ENCODE results near the gene TMEM41B.

TMEM41B gene

GRCh38 chr11:9267680-9268079 lies 46.7 kb downstream of the TMEM41B start:
- no peaks in the 10 kb centered on the region for H3K9me3 ChIP-seq (ENCODE audit: severe bottlenecking)
- no peaks in the 10 kb centered on the region for H3K36me3 ChIP-seq (ENCODE audit: low read depth)
- H3K27ac ChIP-seq (ENCODE audit: poor library complexity, severe bottlenecking): no peak overlapping the region
- no peaks in the 10 kb centered on the region for H3K4me1 ChIP-seq (ENCODE audit: insufficient read depth, poor library complexity, severe bottlenecking)
- ATAC-seq (ENCODE audit: low read depth): no peak
- H3K4me3 ChIP-seq (ENCODE audit: severe bottlenecking): no peak overlapping the region
- H3K27me3 ChIP-seq (ENCODE audit: insufficient read depth, poor library complexity, severe bottlenecking): no peaks in the 10 kb centered on the region
- TF ChIP-seq CTCF (IDR thresholded peaks at IDR 0.05; ENCODE audit: poor library complexity, severe bottlenecking): no peak
- DNase-seq (ENCODE audit: low spot score): no peak

- no peak for TF ChIP-seq CTCF (IDR thresholded peaks at IDR 0.05; ENCODE audit: poor library complexity, severe bottlenecking)
- Histone ChIP-seq H3K27ac (ENCODE audit: poor library complexity, severe bottlenecking) (no peak overlapping the region), H3K27me3 (ENCODE audit: insufficient read depth, poor library complexity, severe bottlenecking) (no peaks in the 10 kb centered on the region), H3K4me1 (ENCODE audit: insufficient read depth, poor library complexity, severe bottlenecking) (no peaks in the 10 kb centered on the region), H3K4me3 (ENCODE audit: severe bottlenecking) (no peak overlapping the region), H3K36me3 (ENCODE audit: low read depth) (no peaks in the 10 kb centered on the region), H3K9me3 (ENCODE audit: severe bottlenecking) (no peaks in the 10 kb centered on the region)
- ATAC-seq (ENCODE audit: low read depth) (no peak), DNase-seq (ENCODE audit: low spot score) (no peak)
Observed at GRCh38 chr11:9266926-9267325, 47.5 kb downstream of the TMEM41B start.

GRCh38 chr11:9266132-9266736 lies 48.2 kb downstream of the TMEM41B start:
- TF ChIP-seq CTCF (IDR thresholded peaks at IDR 0.05; ENCODE audit: poor library complexity, severe bottlenecking): no peak
- Histone ChIP-seq H3K4me1 (ENCODE audit: insufficient read depth, poor library complexity, severe bottlenecking) (no peaks in the 10 kb centered on the region), H3K36me3 (ENCODE audit: low read depth) (no peaks in the 10 kb centered on the region), H3K4me3 (ENCODE audit: severe bottlenecking) (no peak overlapping the region), H3K27ac (ENCODE audit: poor library complexity, severe bottlenecking) (no peak overlapping the region), H3K27me3 (ENCODE audit: insufficient read depth, poor library complexity, severe bottlenecking) (no peaks in the 10 kb centered on the region), H3K9me3 (ENCODE audit: severe bottlenecking) (no peaks in the 10 kb centered on the region)
- ATAC-seq (ENCODE audit: low read depth): no peak
- DNase-seq (ENCODE audit: low spot score): no peak

GRCh38 chr11:9265211-9266131 lies 48.9 kb downstream of the TMEM41B start, which contains the start of gene DENND5A:
Gene DENND5A (minus strand): TSS chr11:9265350. CDS start chr11:9265069, 281 bp downstream.
- DNase-seq (ENCODE audit: low spot score) (no peak), ATAC-seq (ENCODE audit: low read depth) (peak; percentile 71)
- no peak for TF ChIP-seq CTCF (IDR thresholded peaks at IDR 0.05; ENCODE audit: poor library complexity, severe bottlenecking)
- Histone ChIP-seq H3K36me3 (ENCODE audit: low read depth) (no peaks in the 10 kb centered on the region), H3K4me1 (ENCODE audit: insufficient read depth, poor library complexity, severe bottlenecking) (no peaks in the 10 kb centered on the region), H3K27me3 (ENCODE audit: insufficient read depth, poor library complexity, severe bottlenecking) (no peaks in the 10 kb centered on the region), H3K4me3 (ENCODE audit: severe bottlenecking) (peak within 1 kb of the TSS; percentile 62), H3K27ac (ENCODE audit: poor library complexity, severe bottlenecking) (peak within 1 kb of the TSS; percentile 45), H3K9me3 (ENCODE audit: severe bottlenecking) (no peaks in the 10 kb centered on the region)
